HG03103 (cell line): ENCODE results near the gene LUC7L3.
"Not testable (repeated sequence)": the region's sequence is repeated elsewhere in the genome, so short reads cannot be mapped to it uniquely, and the experiment has no call there.

Experiments used
- ATAC-seq: cut with Tn5 transposase; IDR thresholded peaks from one replicate; pipeline ENCODE4 v1.9.1; 2021; ENCODE audit warnings: low read depth; ENCODE audit not compliant: unreplicated experiment

Gene LUC7L3

GRCh38 chr17:50779747-50780353 is 60.4 kb downstream of the LUC7L3 start:
- no peak for ATAC-seq

- ATAC-seq = no peak
These were observed 61.8 kb downstream of the LUC7L3 start for GRCh38 chr17:50781167-50781566.

GRCh38 chr17:50783193-50783660 is 63.8 kb downstream of the LUC7L3 start:
- ATAC-seq = no peak

- no peak for ATAC-seq
These were observed 64.5 kb downstream of the LUC7L3 start for GRCh38 chr17:50783905-50784304.

GRCh38 chr17:50785126-50785525 is 65.7 kb downstream of the LUC7L3 start:
- ATAC-seq = no peak

GRCh38 chr17:50785946-50786570 is 66.7 kb downstream of the LUC7L3 start:
- no peak for ATAC-seq

GRCh38 chr17:50787106-50787505 is 67.7 kb downstream of the LUC7L3 start:
- ATAC-seq = no peak

GRCh38 chr17:50790618-50791017 is 71.2 kb downstream of the LUC7L3 start:
- ATAC-seq = no peak

GRCh38 chr17:50792132-50792531 is 72.7 kb downstream of the LUC7L3 start:
- no peak for ATAC-seq

GRCh38 chr17:50793007-50793406 is 73.6 kb downstream of the LUC7L3 start:
- ATAC-seq = no peak

GRCh38 chr17:50794361-50794760 is 75.0 kb downstream of the LUC7L3 start:
- no peak for ATAC-seq

- no peak for ATAC-seq
These were observed 77.9 kb downstream of the LUC7L3 start for GRCh38 chr17:50797135-50797810.

- no peak for ATAC-seq
These were observed 79.3 kb downstream of the LUC7L3 start for GRCh38 chr17:50798424-50799288.

GRCh38 chr17:50799582-50799981 is 80.2 kb downstream of the LUC7L3 start:
- no peak for ATAC-seq

- no peak for ATAC-seq
These were observed 80.8 kb downstream of the LUC7L3 start for GRCh38 chr17:50800196-50800700.

- ATAC-seq = no peak
These were observed 83.5 kb downstream of the LUC7L3 start for GRCh38 chr17:50802609-50803571.

GRCh38 chr17:50803676-50804075 is 84.3 kb downstream of the LUC7L3 start:
- no peak for ATAC-seq

GRCh38 chr17:50804749-50805475 is 85.5 kb downstream of the LUC7L3 start:
- not testable (repeated sequence) for ATAC-seq

- no peak for ATAC-seq
These were observed 86.1 kb downstream of the LUC7L3 start for GRCh38 chr17:50805486-50805885.
